GM23338 (cell line): ENCODE results near the gene KCNQ5. TPM values are rescaled to one million over a fixed set of nuclear protein-coding genes. Genes with fewer than 3 reads are reported as not detected.

Source experiments
- ATAC-seq: fragments of 200-7000 bp; cut with Tn5 transposase; 3 replicates; pipeline ENCODE4 v1.9.1; 2020
- DNase-seq: peaks from one replicate; pipeline ENCODE4 v3.0.0-alpha.2; 2015; ENCODE audit warnings: low spot score
- H2AFZ ChIP-seq: fragments of 200-600 bp; sonication (generic); 2 replicates; pipeline ENCODE4 v1.8.0; 2016; ENCODE audit warnings: antibody characterized with exemption, mild to moderate bottlenecking, moderate library complexity
- H3F3A ChIP-seq: fragments of 200-600 bp; sonication (generic); replicated peaks from 2 replicates; pipeline ENCODE4 v1.8.0; 2017; ENCODE audit warnings: antibody characterized with exemption, mixed run types, low read depth
- H3K27ac ChIP-seq: fragments of 200-600 bp; sonication (generic); 2 replicates; pipeline ENCODE4 v1.6.1; 2016; ENCODE audit warnings: low read depth
- H3K27me3 ChIP-seq: fragments of 200-600 bp; sonication (generic); 2 replicates; pipeline ENCODE4 v1.8.0; 2016; ENCODE audit warnings: mild to moderate bottlenecking, mixed run types, moderate library complexity; ENCODE audit not compliant: insufficient read depth
- H3K36me3 ChIP-seq: fragments of 200-600 bp; sonication (generic); 2 replicates; pipeline ENCODE4 v1.8.0; 2016; ENCODE audit warnings: mild to moderate bottlenecking; ENCODE audit not compliant: insufficient read depth
- H3K4me1 ChIP-seq: fragments of 200-600 bp; sonication (generic); 2 replicates; pipeline ENCODE4 v1.8.0; 2016; ENCODE audit warnings: mild to moderate bottlenecking, moderate library complexity; ENCODE audit not compliant: insufficient read depth
- H3K4me2 ChIP-seq: fragments of 200-600 bp; sonication (generic); 2 replicates; pipeline ENCODE4 v1.7.1; 2017; ENCODE audit warnings: mixed run types
- H3K4me3 ChIP-seq: fragments of 200-600 bp; sonication (generic); 2 replicates; pipeline ENCODE4 v1.6.1; 2016; ENCODE audit warnings: mixed run types
- H3K79me2 ChIP-seq: fragments of 200-600 bp; sonication (generic); replicated peaks from 2 replicates; pipeline ENCODE4 v1.8.0; 2017; ENCODE audit warnings: mild to moderate bottlenecking; ENCODE audit not compliant: insufficient read depth
- H3K9me2 ChIP-seq: fragments of 200-600 bp; sonication (generic); 2 replicates; pipeline ENCODE4 v1.8.0; 2017; ENCODE audit not compliant: insufficient read depth
- H4K20me1 ChIP-seq: fragments of 200-600 bp; sonication (generic); replicated peaks from 2 replicates; pipeline ENCODE4 v1.8.0; 2017; ENCODE audit warnings: mild to moderate bottlenecking; ENCODE audit not compliant: insufficient read depth
- H3K27ac Mint-ChIP-seq: 2 replicates; pipeline ENCODE4 v1.8.0; 2020; ENCODE audit warnings: inconsistent platforms, mild to moderate bottlenecking, moderate library complexity, mixed read lengths
- H3K27me3 Mint-ChIP-seq: 3 replicates; pipeline ENCODE4 v1.8.0; 2022; ENCODE audit warnings: low read depth, mild to moderate bottlenecking, moderate library complexity, mixed read lengths, inconsistent platforms; ENCODE audit not compliant: insufficient read depth, poor library complexity
- H3K36me3 Mint-ChIP-seq: 3 replicates; pipeline ENCODE4 v1.8.0; 2021; ENCODE audit warnings: low read depth, mild to moderate bottlenecking, inconsistent platforms, moderate library complexity, mixed read lengths
- H3K4me1 Mint-ChIP-seq: 3 replicates; pipeline ENCODE4 v1.8.0; 2020; ENCODE audit warnings: mild to moderate bottlenecking, inconsistent platforms, mixed read lengths
- H3K4me3 Mint-ChIP-seq: 3 replicates; pipeline ENCODE4 v1.8.0; 2021; ENCODE audit warnings: moderate library complexity, mild to moderate bottlenecking, inconsistent platforms, mixed read lengths
- H3K9me3 Mint-ChIP-seq: 3 replicates; pipeline ENCODE4 v1.8.0; 2020; ENCODE audit warnings: moderate library complexity, mild to moderate bottlenecking, inconsistent platforms, mixed read lengths
- CREB1 ChIP-seq: fragments of 250-450 bp; sonication (Bioruptor Pico); IDR thresholded peaks from 2 replicates; pipeline ENCODE4 v1.5.0; 2020; ENCODE audit warnings: low read depth, mild to moderate bottlenecking, moderate library complexity
- ETS1 ChIP-seq: IDR thresholded peaks from 2 replicates; pipeline ENCODE4 v1.6.1; 2016; ENCODE audit warnings: antibody characterized with exemption
- EZH2 ChIP-seq: fragments of 200-600 bp; sonication (generic); IDR thresholded peaks from one replicate; pipeline ENCODE4 v1.8.0; 2017; ENCODE audit warnings: antibody characterized with exemption, mild to moderate bottlenecking, low read depth; ENCODE audit not compliant: unreplicated experiment
- EZH2phosphoT487 ChIP-seq: fragments of 200-600 bp; sonication (generic); IDR thresholded peaks from one replicate; pipeline ENCODE4 v1.8.1; 2018; ENCODE audit warnings: antibody characterized with exemption; ENCODE audit not compliant: unreplicated experiment
- JUNB ChIP-seq: IDR thresholded peaks from one replicate; pipeline ENCODE4 v1.6.1; 2016; ENCODE audit warnings: antibody characterized with exemption; ENCODE audit not compliant: unreplicated experiment
- POLR2AphosphoS5 ChIP-seq: IDR thresholded peaks from 2 replicates; pipeline ENCODE4 v1.6.1; 2016; ENCODE audit warnings: antibody characterized with exemption, low read depth
- REST ChIP-seq: IDR thresholded peaks from one replicate; pipeline ENCODE4 v1.6.1; 2018; ENCODE audit warnings: antibody characterized with exemption; ENCODE audit not compliant: unreplicated experiment
- STAT1 ChIP-seq: IDR thresholded peaks from one replicate; pipeline ENCODE4 v1.6.1; 2016; ENCODE audit warnings: antibody characterized with exemption; ENCODE audit not compliant: unreplicated experiment
- ZNF114 ChIP-seq: fragments of 250-450 bp; sonication (Bioruptor Pico); IDR thresholded peaks from 2 replicates; pipeline ENCODE4 v1.5.0; 2020; ENCODE audit warnings: mild to moderate bottlenecking, moderate library complexity
- ZNF331 ChIP-seq: fragments of 250-450 bp; sonication (Bioruptor Pico); IDR thresholded peaks from 2 replicates; pipeline ENCODE4 v1.5.0; 2020; ENCODE audit warnings: low read depth, mild to moderate bottlenecking, moderate library complexity
- ZNF462 ChIP-seq: fragments of 250-450 bp; sonication (Bioruptor Pico); IDR thresholded peaks from 2 replicates; pipeline ENCODE4 v1.5.0; 2020; ENCODE audit warnings: mild to moderate bottlenecking, moderate library complexity
- polyA plus RNA-seq: library from polyadenylated mRNA; unstranded; fragments of >200 nt; fragmentation: Nextera tagmentation; extraction: Ambion mirVana; gene quantifications from 2 replicates; pipeline ENCODE4 v1.2.1, GENCODE V29; 2016
- total RNA-seq: library from RNA; depleted of rRNA; stranded (reverse); fragments of >200 nt; shearing (Covaris generic); gene quantifications from 2 replicates; pipeline ENCODE4 v1.2.3, GENCODE V29; 2014

KCNQ5 gene
- total and polyA plus RNA-seq, 2 experiments from 2014 or later, result 0.68 to 0.87 TPM

- no peak for TF ChIP-seq REST
- no peak for TF ChIP-seq POLR2AphosphoS5
Measured at GRCh38 chr6:72975352-72975752, 353.5 kb downstream of the KCNQ5 start (continued).

- H3K36me3 Mint-ChIP-seq, result peaks cover 3% of the 10 kb centered on the region; the same call in 1 of the 3 replicates
- no peak overlapping the region for H3K4me3 Mint-ChIP-seq
- H3F3A ChIP-seq, result no peaks in the 10 kb centered on the region
- H3K27me3 Mint-ChIP-seq, result no peaks in the 10 kb centered on the region
- no peak overlapping the region for H2AFZ ChIP-seq
- H3K27me3 ChIP-seq, result no peaks in the 10 kb centered on the region
- no peak for ATAC-seq
- DNase-seq, result no peak
- peaks cover 16% of the 10 kb centered on the region for H3K4me1 Mint-ChIP-seq
- H3K36me3 ChIP-seq, result no peaks in the 10 kb centered on the region
- H3K4me1 ChIP-seq, result peaks cover 20% of the 10 kb centered on the region
- no peaks in the 10 kb centered on the region for H4K20me1 ChIP-seq
- H3K4me2 ChIP-seq, result no peak overlapping the region; the same call in 1 of the 2 replicates
- no peak overlapping the region for H3K4me3 ChIP-seq
- H3K79me2 ChIP-seq, result no peaks in the 10 kb centered on the region
- H3K27ac ChIP-seq, result no peak overlapping the region
- H3K9me2 ChIP-seq, result no peaks in the 10 kb centered on the region
- peak overlapping the region; percentile 44; the same call in 1 of the 2 replicates for H3K27ac Mint-ChIP-seq
- peaks cover 8% of the 10 kb centered on the region; the same call in 1 of the 3 replicates for H3K9me3 Mint-ChIP-seq
- no peak for TF ChIP-seq ZNF462 (CRISPR knock-in tag)
- TF ChIP-seq ZNF114, result no peak
- TF ChIP-seq REST, result no peak
- no peak for TF ChIP-seq POLR2AphosphoS5
- no peak for TF ChIP-seq STAT1
- no peak for TF ChIP-seq EZH2
- TF ChIP-seq CREB1, result no peak
- no peak for TF ChIP-seq EZH2phosphoT487
- no peak for TF ChIP-seq ETS1
- no peak for TF ChIP-seq JUNB
- TF ChIP-seq ZNF331 (CRISPR knock-in tag), result no peak
Measured at GRCh38 chr6:72976484-72976883, 354.6 kb downstream of the KCNQ5 start.
